ENCODE measurements around the gene C17orf75. TPM values are rescaled to one million over a fixed set of nuclear protein-coding genes. Genes with fewer than 3 reads are reported as not detected.
A peak's percentile ranks its signal among the peaks of the same experiment; 100 is the strongest.

The C17orf75 gene
- total RNA-seq, 2 donors from 2014 or later, result 15.0 to 16.4 TPM

- ATAC-seq, result no peak
- intact Hi-C loops (cut with DNase I), result no loop called here
- no peak for DNase-seq
These were observed 56.0 kb downstream of the C17orf75 start for GRCh38 chr17:32285746-32286517.

GRCh38 chr17:32285306-32285705 lies 56.7 kb downstream of the C17orf75 start:
- intact Hi-C loops (cut with DNase I), result no loop called here
- ATAC-seq (no peak), DNase-seq (no peak)

- ATAC-seq, result peak in 1 of 2 donors; percentile 57
- no peak for DNase-seq
- intact Hi-C loops (cut with DNase I), result no loop called here
These were observed 58.2 kb downstream of the C17orf75 start for GRCh38 chr17:32283745-32284201.

DNA sequence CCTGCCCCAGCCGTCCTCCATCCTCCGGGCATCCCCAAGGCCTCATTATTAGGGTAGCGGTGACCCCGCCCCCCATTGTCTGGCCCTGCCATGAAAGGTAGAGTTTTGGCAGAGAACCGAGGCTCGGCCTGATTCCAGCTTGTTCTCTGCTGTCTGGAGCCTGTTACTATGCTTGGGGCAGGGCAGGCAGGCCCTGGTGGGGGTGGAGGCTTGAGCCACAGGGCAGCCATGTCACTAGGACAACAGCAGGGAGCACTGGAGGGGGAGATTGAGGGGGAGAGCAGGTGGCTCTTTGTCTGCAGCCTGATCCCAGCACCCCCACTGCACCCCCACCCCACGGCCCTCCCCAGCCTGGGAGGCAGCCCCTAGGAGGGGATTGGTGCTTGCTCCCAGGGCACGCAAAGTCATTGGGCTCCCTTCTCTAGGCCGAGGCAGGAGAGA lies 60.9 kb downstream of the C17orf75 start:
- DNase-seq (peak; percentile 48), ATAC-seq (peak; percentile 28 to 56)
- intact Hi-C loops (cut with DNase I), result no loop called here

- DNase-seq, result no peak
- intact Hi-C loops (cut with DNase I), result no loop called here
These were observed 61.9 kb downstream of the C17orf75 start for GRCh38 chr17:32279891-32280716.

GRCh38 chr17:32278815-32279214 lies 63.2 kb downstream of the C17orf75 start:
- ATAC-seq, result no peak
- intact Hi-C loops (cut with DNase I), result no loop called here
- DNase-seq, result no peak

More at GRCh38 chr17:32279891-32280716, 61.9 kb downstream of the C17orf75 start:
- ATAC-seq, result no peak

Small RNA genes within 50 kb of the gene (microRNA-seq; reads per million reads assigned to microRNA genes)
- 0 to 0.27 reads per million in 2 donors for gene MIR632

Other genes with a start within 250 kb of the C17orf75 start
- 10 to 100 TPM; 47.2 to 48.9 TPM for gene RHOT1, start 199.7 kb downstream of the C17orf75 start, total RNA-seq
- 10 to 100 TPM; 15.0 to 23.2 TPM for gene RHBDL3, start 76.3 kb downstream of the C17orf75 start, total RNA-seq
- 100 to 1,000 TPM in 1 of 2 donors, 10 to 100 TPM in 1; 69.7 to 109 TPM for gene ZNF207, start 8.0 kb upstream of the C17orf75 start, total RNA-seq
- 10 to 100 TPM; 53.4 to 82.2 TPM for gene PSMD11, start 102.3 kb upstream of the C17orf75 start, total RNA-seq
- gene CDK5R1, start 144.8 kb upstream of the C17orf75 start, total RNA-seq, result 1 to 10 TPM; 1.4 to 1.7 TPM